Stomach (tissue), 9 donors: ENCODE data around the gene CASP12. TPM values are rescaled to one million over a fixed set of nuclear protein-coding genes. Genes with fewer than 3 reads are reported as not detected.
A peak's percentile ranks its signal among the peaks of the same experiment; 100 is the strongest.

Experiments
- DNase-seq, 2 donors: peaks; one replicate each; pipeline versions ENCODE4 v3.0.0 to v3.0.0-alpha.2; 2013 to 2019
- H3K27ac ChIP-seq, 5 donors: fragments of 200-600 bp in 4 of 5; sonication (generic) in 4 of 5; one replicate each; pipeline ENCODE4 v1.5.1; 2013 to 2019; ENCODE audit warnings: mild to moderate bottlenecking in 1 of 5, moderate library complexity in 1 of 5
- H3K27me3 ChIP-seq, 3 donors: fragments of 200-600 bp; sonication (generic); one replicate each; pipeline ENCODE4 v1.5.1; 2017 to 2019; ENCODE audit warnings: mixed run types in 1 of 3
- H3K36me3 ChIP-seq, 4 donors: fragments of 200-600 bp; sonication (generic); 1 replicate in 3 of 4; 2 replicates in 1 of 4; pipeline ENCODE4 v1.5.1; 2016 to 2019
- H3K4me1 ChIP-seq, 4 donors: fragments of 200-600 bp; sonication (generic); one replicate each; pipeline ENCODE4 v1.5.1; 2016 to 2019
- H3K4me3 ChIP-seq, 4 donors: fragments of 200-600 bp; sonication (generic) in 3 of 4; one replicate each; pipeline ENCODE4 v1.5.1; 2016 to 2019; ENCODE audit warnings: mild to moderate bottlenecking in 1 of 4
- H3K9me3 ChIP-seq, 4 donors: fragments of 200-600 bp; sonication (generic); one replicate each; pipeline ENCODE4 v1.5.1; 2016 to 2019
- EP300 ChIP-seq: sonication (generic); formaldehyde crosslinking; IDR thresholded peaks from one replicate; pipeline ENCODE4 v1.6.1; 2017; ENCODE audit warnings: antibody characterized with exemption
- POLR2A ChIP-seq, 4 donors: fragments of 450-650 bp; IDR thresholded peaks; one replicate each; pipeline ENCODE4 v1.6.1; 2016; ENCODE audit warnings: antibody characterized with exemption in 4 of 4, control low read depth in 2 of 4, mild to moderate bottlenecking in 1 of 4, moderate library complexity in 1 of 4
- POLR2AphosphoS5 ChIP-seq, 3 donors: sonication (generic); formaldehyde crosslinking; IDR thresholded peaks; one replicate each; pipeline ENCODE4 v1.6.1; 2016; ENCODE audit warnings: antibody characterized with exemption in 3 of 3
- WGBS, 5 donors: extraction: QIAGEN DNeasy Blood & Tissue Kit in 3 of 5; methylation state at CpG; one replicate each; pipeline versions ENCODE4 v1.1.5 to v1.1.7; 2013 to 2018; 5-methylcytosine and 5-hydroxymethylcytosine counted together
- intact Hi-C: fragments of 100-400 bp; cut with DNase I; formaldehyde crosslinking; loops from one replicate; pipeline ENCODE4 v1.15.1; 2023; ENCODE audit warnings: low total_unique reads
- polyA plus RNA-seq, 3 donors: library from polyadenylated mRNA; stranded (reverse); fragments of 200-250 nt; gene quantifications; one replicate each; pipeline ENCODE4 v1.2.3, GENCODE V29; 2013
- total RNA-seq, 5 donors: library from RNA; depleted of rRNA; stranded (reverse); fragments of >200 nt; gene quantifications; one replicate each; pipeline versions ENCODE4 v1.1.0 to v1.2.3, GENCODE V29; 2014 to 2016
- TF ChIP-seq, protein P1 (sequence below), 7 experiments: fragments of 450-650 bp in 4 of 7; fragments of 200-600 bp in 3 of 7; sonication (generic) in 3 of 7; IDR thresholded peaks; one replicate each; pipeline ENCODE4 v1.5.1; 2016 to 2019; ENCODE audit warnings: antibody characterized with exemption in 7 of 7, control low read depth in 2 of 7, mild to moderate bottlenecking in 1 of 7
- donor health status: healthy with polysubstance abuse.
- donor health status: Bipolar disorder and iron deficiency.
- donor health status: healthy.

Gene CASP12
- total and polyA plus RNA-seq, 8 donors = 0.23 to 8.5 (median 2.2) TPM; not detected in 3

DNA sequence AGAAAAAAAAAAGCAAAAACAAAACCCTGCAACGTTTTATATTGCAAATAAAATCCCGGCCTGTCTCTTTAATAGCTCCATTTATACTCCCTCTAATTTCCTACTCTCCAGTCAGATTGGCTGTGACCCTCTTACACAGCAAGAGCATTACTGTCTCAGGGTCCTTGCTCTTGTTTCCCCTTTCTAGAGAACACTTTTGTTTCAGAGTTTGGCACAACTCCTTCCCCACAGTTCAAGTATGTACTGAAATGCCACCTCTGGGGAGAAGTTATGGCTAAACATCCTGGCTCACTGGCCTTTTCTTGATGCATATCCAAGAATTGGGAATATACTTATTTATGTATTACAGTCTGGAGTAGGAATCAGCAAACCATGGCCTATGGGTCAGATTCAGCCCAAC, 2.6 kb downstream of the CASP12 start:
- H3K27ac ChIP-seq = peak overlapping the region in 1 of 5 donors; percentile 8
- DNase-seq = peak in 1 of 2 donors; percentile 34
- WGBS, 5 donors = 24 to 56% (median 53%) methylated on average over 2 of the region's 2 CpGs
- intact Hi-C loops = no loop called here
- H3K4me3 ChIP-seq = no peak overlapping the region
- no peaks in the 10 kb centered on the region for H3K9me3 ChIP-seq
- peaks cover 0 to 31% (median 17%) of the 10 kb centered on the region in 4 donors for H3K4me1 ChIP-seq
- H3K36me3 ChIP-seq = peaks cover 0 to 4% (median 0%) of the 10 kb centered on the region in 4 donors
- TF ChIP-seq POLR2A (IDR thresholded peaks at IDR 0.05) (no peak), POLR2AphosphoS5 (IDR thresholded peaks at IDR 0.05) (no peak), EP300 (no peak)
- TF ChIP-seq, protein P1, sequence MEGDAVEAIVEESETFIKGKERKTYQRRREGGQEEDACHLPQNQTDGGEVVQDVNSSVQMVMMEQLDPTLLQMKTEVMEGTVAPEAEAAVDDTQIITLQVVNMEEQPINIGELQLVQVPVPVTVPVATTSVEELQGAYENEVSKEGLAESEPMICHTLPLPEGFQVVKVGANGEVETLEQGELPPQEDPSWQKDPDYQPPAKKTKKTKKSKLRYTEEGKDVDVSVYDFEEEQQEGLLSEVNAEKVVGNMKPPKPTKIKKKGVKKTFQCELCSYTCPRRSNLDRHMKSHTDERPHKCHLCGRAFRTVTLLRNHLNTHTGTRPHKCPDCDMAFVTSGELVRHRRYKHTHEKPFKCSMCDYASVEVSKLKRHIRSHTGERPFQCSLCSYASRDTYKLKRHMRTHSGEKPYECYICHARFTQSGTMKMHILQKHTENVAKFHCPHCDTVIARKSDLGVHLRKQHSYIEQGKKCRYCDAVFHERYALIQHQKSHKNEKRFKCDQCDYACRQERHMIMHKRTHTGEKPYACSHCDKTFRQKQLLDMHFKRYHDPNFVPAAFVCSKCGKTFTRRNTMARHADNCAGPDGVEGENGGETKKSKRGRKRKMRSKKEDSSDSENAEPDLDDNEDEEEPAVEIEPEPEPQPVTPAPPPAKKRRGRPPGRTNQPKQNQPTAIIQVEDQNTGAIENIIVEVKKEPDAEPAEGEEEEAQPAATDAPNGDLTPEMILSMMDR (IDR thresholded peaks at IDR 0.05) = no peak
- no peaks in the 10 kb centered on the region for H3K27me3 ChIP-seq

DNA sequence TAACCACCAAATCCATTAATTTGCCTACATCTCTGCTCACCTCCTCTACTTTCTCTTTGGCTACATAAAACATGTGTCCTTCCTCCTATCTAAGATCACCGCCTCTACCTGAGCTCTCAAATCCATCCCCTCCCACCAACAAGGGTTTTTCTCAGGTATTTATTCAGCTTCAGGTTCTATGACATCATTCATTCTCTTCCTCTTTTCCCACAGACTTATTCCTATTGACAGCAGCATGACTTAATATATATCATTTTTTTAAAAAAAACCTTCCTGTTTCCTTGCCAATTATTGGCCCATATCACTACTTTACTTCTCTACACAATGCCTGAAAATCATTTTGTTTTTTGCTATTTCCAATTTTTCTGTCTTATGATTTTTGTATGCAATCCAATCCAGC, 4.4 kb downstream of the CASP12 start:
- Histone ChIP-seq H3K27ac (no peak overlapping the region), H3K4me1 (peaks cover 0 to 28% (median 17%) of the 10 kb centered on the region in 4 donors), H3K4me3 (no peak overlapping the region), H3K27me3 (no peaks in the 10 kb centered on the region), H3K9me3 (no peaks in the 10 kb centered on the region), H3K36me3 (peaks cover 0 to 4% (median 0%) of the 10 kb centered on the region in 4 donors)
- intact Hi-C loops = no loop called here
- 75 to 97% (median 95%) methylated on average over 1 of the region's 1 CpG for WGBS, 5 donors
- no peak for TF ChIP-seq EP300
- TF ChIP-seq POLR2A (IDR thresholded peaks at IDR 0.05) = no peak
- TF ChIP-seq POLR2AphosphoS5 (IDR thresholded peaks at IDR 0.05) = no peak
- TF ChIP-seq, protein P1 (IDR thresholded peaks at IDR 0.05) = no peak
- DNase-seq = no peak

DNA sequence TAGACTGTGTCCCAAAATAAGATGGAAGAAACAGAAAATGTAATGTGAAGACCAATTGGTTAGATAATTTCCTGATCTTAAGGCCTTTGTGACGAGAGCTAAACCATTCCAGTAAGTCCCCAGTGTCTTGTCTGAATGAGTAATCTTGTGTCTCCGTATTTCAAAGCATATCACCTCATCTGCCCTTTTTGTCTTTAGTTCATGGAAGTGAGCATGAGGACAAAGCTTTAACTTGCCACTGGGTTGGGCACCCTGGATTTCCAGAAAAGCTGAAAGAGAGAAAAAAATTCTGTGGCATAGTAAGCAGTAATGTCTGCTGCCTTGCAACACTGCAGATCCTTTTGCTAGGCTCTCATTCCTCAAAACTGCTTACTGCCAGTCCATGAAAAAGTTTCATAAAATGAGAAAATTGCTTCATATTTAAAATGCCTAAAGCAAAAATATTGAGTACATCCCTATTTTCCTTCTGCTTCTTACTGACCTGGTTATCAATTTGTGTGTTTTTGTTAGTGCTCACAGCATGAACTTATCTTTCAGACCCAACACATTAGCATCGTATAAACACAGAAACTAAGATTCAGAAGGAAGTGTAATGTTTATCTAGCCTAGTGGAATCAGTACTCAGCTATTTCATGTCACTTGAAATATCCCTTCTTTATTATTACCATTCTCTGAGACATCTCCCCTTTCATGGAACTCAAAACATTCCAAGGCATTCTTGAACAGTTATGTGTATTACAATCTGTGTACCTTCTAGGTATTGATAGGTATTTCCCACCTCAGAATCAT, 5.3 kb downstream of the CASP12 start:
- Histone ChIP-seq H3K4me1 (peaks cover 0 to 24% (median 13%) of the 10 kb centered on the region in 4 donors), H3K36me3 (peaks cover 0 to 4% (median 0%) of the 10 kb centered on the region in 4 donors), H3K4me3 (no peak overlapping the region), H3K27ac (no peak overlapping the region), H3K9me3 (no peaks in the 10 kb centered on the region), H3K27me3 (no peaks in the 10 kb centered on the region)
- DNase-seq = no peak
- 49 to 69% (median 58%) methylated on average over 3 of the region's 3 CpGs for WGBS, 5 donors
- intact Hi-C loops = no loop called here
- TF ChIP-seq POLR2AphosphoS5 (IDR thresholded peaks at IDR 0.05) = no peak
- TF ChIP-seq, protein P1 (IDR thresholded peaks at IDR 0.05) = no peak
- TF ChIP-seq POLR2A (IDR thresholded peaks at IDR 0.05) = no peak
- TF ChIP-seq EP300 = no peak

DNA sequence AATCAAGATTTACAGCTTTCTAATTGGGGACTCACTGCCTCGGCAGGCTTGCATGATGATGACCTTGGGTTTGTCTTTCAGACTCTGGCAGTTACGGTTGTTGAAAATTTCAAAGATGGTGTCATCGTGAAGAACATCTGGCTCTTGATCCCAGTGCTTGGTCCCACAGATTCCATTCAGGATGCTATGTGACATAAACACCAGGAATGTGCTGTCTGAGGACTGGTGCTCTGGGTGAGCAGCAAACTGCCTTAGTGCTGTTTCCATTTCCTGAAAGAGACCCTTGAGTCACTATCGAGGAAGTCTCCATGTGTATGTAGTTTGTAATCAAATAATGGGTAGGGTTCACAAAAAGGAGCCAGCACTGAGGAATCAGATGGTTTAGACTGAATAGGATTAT, 7.1 kb downstream of the CASP12 start:
- TF ChIP-seq POLR2AphosphoS5 (IDR thresholded peaks at IDR 0.05) = no peak
- TF ChIP-seq, protein P1 (IDR thresholded peaks at IDR 0.05) = no peak
- TF ChIP-seq POLR2A (IDR thresholded peaks at IDR 0.05) = no peak
- TF ChIP-seq EP300 = no peak
- 84 to 91% (median 84%) methylated on average over 4 of the region's 4 CpGs for WGBS, 5 donors
- H3K27ac ChIP-seq = no peak overlapping the region
- no peak for DNase-seq
- peaks cover 0 to 21% (median 7%) of the 10 kb centered on the region in 4 donors for H3K4me1 ChIP-seq
- peaks cover 0 to 10% (median 5%) of the 10 kb centered on the region in 4 donors for H3K36me3 ChIP-seq
- no peaks in the 10 kb centered on the region for H3K27me3 ChIP-seq
- no peak overlapping the region for H3K4me3 ChIP-seq
- H3K9me3 ChIP-seq = no peaks in the 10 kb centered on the region
- intact Hi-C loops = no loop called here
